Esophagus squamous epithelium (tissue), 4 donors: ENCODE data around the gene TPPP.

Experiments used
- CTCF ChIP-seq, 6 experiments: fragments of 450-650 bp in 4 of 6; fragments of 200-600 bp in 2 of 6; sonication (generic) in 2 of 6; IDR thresholded peaks; one replicate each; pipeline ENCODE4 v1.5.1; 2016 to 2019; ENCODE audit warnings: antibody characterized with exemption in 6 of 6, mild to moderate bottlenecking in 4 of 6, moderate library complexity in 4 of 6
- POLR2A ChIP-seq, 4 donors: fragments of 450-650 bp; IDR thresholded peaks; one replicate each; pipeline ENCODE4 v1.6.1; 2017; ENCODE audit warnings: antibody characterized with exemption in 4 of 4, mild to moderate bottlenecking in 4 of 4, moderate library complexity in 3 of 4

GRCh38 chr5:675111-675870 is 17.9 kb downstream of the TPPP start:
- TF ChIP-seq POLR2A (IDR thresholded peaks at IDR 0.05), result no peak
- TF ChIP-seq CTCF (IDR thresholded peaks at IDR 0.05), result no peak
